HEK293T (cell line): Measurements from ENCODE around the gene CCNYL1.
"Not testable (repeated sequence)": the region's sequence is repeated elsewhere in the genome, so short reads cannot be mapped to it uniquely, and the experiment has no call there.

Experiments used
- CTCF ChIA-PET: fragments of 350-600 bp; formaldehyde crosslinking; extraction: SDS; loops from one replicate; lab custom pipeline; 2021; ENCODE audit warnings: antibody characterized with exemption, inconsistent platforms; lab: Yijun Ruan, JAX
- POLR2A ChIA-PET: fragments of 350-600 bp; formaldehyde crosslinking; extraction: SDS; loops from one replicate; lab custom pipeline; 2020; ENCODE audit warnings: antibody characterized with exemption, inconsistent platforms; lab: Yijun Ruan, JAX
- DNase-seq: peaks from one replicate; pipeline ENCODE4 v3.0.0; 2012; ENCODE audit warnings: mixed read lengths; ENCODE audit errors: extremely low spot score
- ARNT ChIP-seq: fragments of 450-650 bp; IDR thresholded peaks from 2 replicates; pipeline ENCODE4 v1.6.1; 2017; ENCODE audit warnings: mild to moderate bottlenecking
- BHLHE40 ChIP-seq: fragments of 450-650 bp; IDR thresholded peaks from 2 replicates; pipeline ENCODE4 v1.6.1; 2016; ENCODE audit warnings: mild to moderate bottlenecking, moderate library complexity, borderline replicate concordance
- CTBP1 ChIP-seq: fragments of 450-650 bp; IDR thresholded peaks from 2 replicates; pipeline ENCODE4 v1.6.1; 2016; ENCODE audit warnings: borderline replicate concordance
- ELF4 ChIP-seq: fragments of 450-650 bp; IDR thresholded peaks from 2 replicates; pipeline ENCODE4 v1.6.1; 2017; ENCODE audit warnings: antibody characterized with exemption
- FOXA1 ChIP-seq: fragments of 450-650 bp; IDR thresholded peaks from 2 replicates; pipeline ENCODE4 v1.6.1; 2016; ENCODE audit warnings: mild to moderate bottlenecking
- FOXK2 ChIP-seq: fragments of 450-650 bp; IDR thresholded peaks from 2 replicates; pipeline ENCODE4 v1.6.1; 2016; ENCODE audit warnings: mild to moderate bottlenecking
- FOXM1 ChIP-seq: fragments of 450-650 bp; IDR thresholded peaks from 2 replicates; pipeline ENCODE4 v1.6.1; 2017; ENCODE audit warnings: mild to moderate bottlenecking, borderline replicate concordance
- HDGF ChIP-seq: fragments of 450-650 bp; IDR thresholded peaks from 2 replicates; pipeline ENCODE4 v1.6.1; 2017; ENCODE audit warnings: antibody characterized with exemption, borderline replicate concordance
- L3MBTL2 ChIP-seq: fragments of 450-650 bp; conservative IDR thresholded peaks from 2 replicates; pipeline ENCODE4 v1.6.1; 2016; ENCODE audit warnings: mild to moderate bottlenecking
- LEF1 ChIP-seq: fragments of 450-650 bp; IDR thresholded peaks from 2 replicates; pipeline ENCODE4 v1.6.1; 2017; ENCODE audit warnings: mild to moderate bottlenecking, borderline replicate concordance
- NFRKB ChIP-seq: fragments of 450-650 bp; IDR thresholded peaks from 2 replicates; pipeline ENCODE4 v1.6.1; 2016; ENCODE audit warnings: mild to moderate bottlenecking, moderate library complexity
- SP1 ChIP-seq: fragments of 450-650 bp; IDR thresholded peaks from 2 replicates; pipeline ENCODE4 v1.6.1; 2017
- SUZ12 ChIP-seq: fragments of 450-650 bp; IDR thresholded peaks from 2 replicates; pipeline ENCODE4 v1.6.1; 2016; ENCODE audit warnings: mild to moderate bottlenecking
- TARDBP ChIP-seq: fragments of 450-650 bp; IDR thresholded peaks from 2 replicates; pipeline ENCODE4 v1.6.1; 2016
- ZNF384 ChIP-seq: fragments of 450-650 bp; IDR thresholded peaks from 2 replicates; pipeline ENCODE4 v1.6.1; 2016
- TF ChIP-seq, protein P1 (sequence below): fragments of 450-650 bp; IDR thresholded peaks from 2 replicates; pipeline ENCODE4 v1.6.1; 2016

Gene CCNYL1

DNA sequence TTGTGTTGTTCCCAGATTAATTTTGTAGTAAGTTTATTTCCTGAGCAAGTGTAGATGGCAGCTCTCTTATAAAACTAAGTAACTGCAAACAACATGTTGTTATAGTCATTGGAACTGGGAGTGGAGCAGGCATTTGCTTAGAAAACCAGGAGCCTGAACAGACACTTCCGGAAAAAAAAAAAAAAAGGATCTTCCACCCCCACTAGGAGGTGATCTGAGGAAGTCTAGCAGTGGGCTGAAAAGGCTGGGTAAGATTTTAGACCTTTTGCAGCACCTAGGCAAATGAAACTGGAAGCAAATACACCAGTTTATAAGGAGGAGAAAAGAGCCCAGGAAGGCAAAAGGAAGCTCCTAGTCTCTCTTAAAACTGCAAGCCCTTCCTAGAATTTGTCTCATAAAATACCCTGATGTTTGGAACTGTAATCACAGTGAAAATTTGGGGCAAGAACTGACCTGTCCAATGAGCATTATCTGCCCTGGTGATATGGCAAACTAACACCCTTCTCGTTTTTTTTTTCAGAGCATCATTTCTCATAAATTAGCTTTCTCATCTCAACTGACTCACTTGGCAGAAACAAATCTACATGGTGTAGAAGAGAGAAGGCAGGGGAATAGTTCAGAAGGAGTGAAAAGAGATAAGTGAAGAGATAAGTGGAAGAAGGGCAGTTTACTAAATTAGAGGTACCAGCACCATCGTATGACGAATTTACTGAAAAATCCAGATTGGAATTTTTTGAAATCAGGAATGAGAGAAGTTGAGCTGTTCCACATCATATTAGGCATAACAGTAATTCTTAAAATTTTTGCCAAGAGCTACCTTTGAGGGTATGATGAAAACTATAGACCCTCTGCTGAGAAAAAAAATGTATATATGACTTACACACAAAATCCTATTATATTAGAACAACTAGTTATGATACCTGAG is 4.2 kb upstream of the CCNYL1 start:
- ChIA-PET POLR2A (interaction anchor here (0.6 kb wide), 1 partner anchor 11 kb away, joined by 3 read pairs; no protein-coding TSS in a partner anchor), CTCF (interaction anchor here (0.6 to 2.5 kb wide), 3 partner anchors 15 to 85 kb away, joined by 3 to 13 read pairs (median 4); no protein-coding TSS in a partner anchor)
- peak; percentile 73 for TF ChIP-seq ZNF384
- TF ChIP-seq FOXK2 = no peak
- no peak for DNase-seq

DNA sequence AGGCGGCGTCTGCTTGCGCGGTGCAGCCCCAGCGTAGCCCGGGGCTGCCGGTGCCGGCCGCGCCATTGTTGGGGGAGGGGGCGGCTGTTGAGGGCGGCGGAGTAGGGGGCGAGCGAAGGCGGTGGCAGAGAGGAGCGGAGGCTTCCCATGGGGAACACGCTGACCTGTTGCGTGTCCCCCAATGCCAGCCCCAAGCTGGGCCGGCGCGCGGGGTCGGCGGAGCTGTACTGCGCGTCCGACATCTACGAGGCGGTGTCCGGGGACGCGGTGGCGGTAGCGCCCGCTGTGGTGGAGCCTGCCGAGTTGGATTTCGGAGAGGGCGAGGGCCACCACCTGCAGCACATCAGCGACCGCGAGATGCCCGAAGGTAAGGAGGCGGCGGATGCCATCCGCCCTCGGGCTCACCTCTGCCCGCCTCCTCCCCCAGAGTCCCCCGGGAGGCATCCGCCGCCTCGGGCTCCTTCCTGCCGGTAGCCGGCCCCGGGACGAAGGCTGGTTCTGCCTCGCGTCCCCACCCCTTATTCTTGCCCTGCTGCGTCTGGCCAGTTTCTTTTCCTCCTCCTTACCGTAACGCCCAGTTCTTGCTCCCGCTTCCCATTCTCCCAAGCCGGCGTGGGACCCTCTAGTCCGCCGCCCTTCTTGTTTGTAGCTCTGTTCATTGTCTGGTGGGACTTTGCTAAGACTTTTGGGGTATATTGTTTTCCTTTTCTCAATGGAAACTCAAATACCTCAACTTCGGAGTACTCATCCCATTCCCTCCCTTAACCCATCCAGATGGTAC is 500 bp downstream of the CCNYL1 start:
- CTCF ChIA-PET = interaction anchor here (0.6 to 1.4 kb wide), 4 partner anchors 19 to 84 kb away, joined by 3 to 7 read pairs (median 5); no protein-coding TSS in a partner anchor
- DNase-seq = peak; percentile 57
- TF ChIP-seq FOXM1 (no peak), ELF4 (no peak), SP1 (no peak), TARDBP (no peak), FOXA1 (no peak), ARNT (no peak), FOXK2 (no peak), L3MBTL2 (no peak), BHLHE40 (no peak), CTBP1 (no peak), LEF1 (no peak), ZNF384 (no peak)
- TF ChIP-seq, protein P1, sequence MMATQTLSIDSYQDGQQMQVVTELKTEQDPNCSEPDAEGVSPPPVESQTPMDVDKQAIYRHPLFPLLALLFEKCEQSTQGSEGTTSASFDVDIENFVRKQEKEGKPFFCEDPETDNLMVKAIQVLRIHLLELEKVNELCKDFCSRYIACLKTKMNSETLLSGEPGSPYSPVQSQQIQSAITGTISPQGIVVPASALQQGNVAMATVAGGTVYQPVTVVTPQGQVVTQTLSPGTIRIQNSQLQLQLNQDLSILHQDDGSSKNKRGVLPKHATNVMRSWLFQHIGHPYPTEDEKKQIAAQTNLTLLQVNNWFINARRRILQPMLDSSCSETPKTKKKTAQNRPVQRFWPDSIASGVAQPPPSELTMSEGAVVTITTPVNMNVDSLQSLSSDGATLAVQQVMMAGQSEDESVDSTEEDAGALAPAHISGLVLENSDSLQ = no peak
- POLR2A ChIA-PET = interaction anchor here (0.7 to 2.6 kb wide), 11 partner anchors 9 to 313 kb away, joined by 3 to 25 read pairs (median 4); partner anchors contain the start of genes METTL21A and PLEKHM3

DNA sequence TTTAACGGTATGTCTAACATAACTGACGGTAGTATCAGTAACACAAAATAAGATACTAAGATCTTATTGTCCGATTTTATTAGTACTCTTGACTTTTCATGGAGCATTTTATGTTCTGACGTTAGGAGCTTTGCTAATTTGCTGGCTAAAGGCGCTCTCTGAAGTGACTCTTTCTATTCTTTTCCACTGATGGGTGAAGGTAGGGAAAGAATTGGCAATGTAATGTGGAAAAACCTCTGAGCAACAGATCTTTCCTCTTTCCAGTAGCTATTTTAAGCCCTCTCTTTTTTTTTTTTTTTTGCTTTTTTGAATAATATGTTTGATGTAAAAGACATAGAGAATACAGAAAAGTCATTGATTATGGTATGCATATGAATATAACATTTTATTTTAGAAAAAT is 4.6 kb downstream of the CCNYL1 start:
- no peak for TF ChIP-seq SP1
- TF ChIP-seq, protein P1 = no peak
- no peak for TF ChIP-seq SUZ12
- no peak for TF ChIP-seq CTBP1
- TF ChIP-seq FOXA1 = no peak
- no peak for TF ChIP-seq TARDBP
- no peak for TF ChIP-seq FOXM1
- TF ChIP-seq BHLHE40 = no peak
- no peak for TF ChIP-seq HDGF
- TF ChIP-seq L3MBTL2 = no peak
- TF ChIP-seq ZNF384 = no peak
- DNase-seq = no peak
- ChIA-PET POLR2A (no interaction called here), CTCF (interaction anchor here (1.4 kb wide), 1 partner anchor 90 kb away, joined by 3 read pairs; no protein-coding TSS in a partner anchor)

DNA sequence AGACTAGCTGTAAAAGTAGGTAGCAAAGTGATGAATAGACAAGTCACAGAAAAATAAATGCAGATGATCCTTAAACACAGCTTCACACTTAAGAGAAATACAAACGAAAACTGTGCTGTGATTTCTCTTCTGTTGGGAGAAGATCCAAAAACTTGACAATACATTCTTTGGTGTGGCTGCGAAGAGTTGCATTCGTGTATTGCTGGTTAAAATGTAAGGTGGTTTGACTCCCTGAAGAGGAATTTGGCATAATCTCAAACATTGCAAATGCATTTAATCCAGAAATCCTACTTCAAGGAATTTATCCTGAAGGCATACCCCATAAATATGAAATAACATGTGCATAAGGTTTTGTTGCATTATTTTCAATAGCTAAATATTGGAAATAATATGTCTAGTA is 7.1 kb downstream of the CCNYL1 start:
- TF ChIP-seq FOXA1 (no peak), SUZ12 (no peak), L3MBTL2 (no peak)
- no peak for DNase-seq
- POLR2A ChIA-PET = interaction anchor here (0.6 kb wide), 1 partner anchor 11 kb away, joined by 3 read pairs; no protein-coding TSS in a partner anchor
- CTCF ChIA-PET = no interaction called here

DNA sequence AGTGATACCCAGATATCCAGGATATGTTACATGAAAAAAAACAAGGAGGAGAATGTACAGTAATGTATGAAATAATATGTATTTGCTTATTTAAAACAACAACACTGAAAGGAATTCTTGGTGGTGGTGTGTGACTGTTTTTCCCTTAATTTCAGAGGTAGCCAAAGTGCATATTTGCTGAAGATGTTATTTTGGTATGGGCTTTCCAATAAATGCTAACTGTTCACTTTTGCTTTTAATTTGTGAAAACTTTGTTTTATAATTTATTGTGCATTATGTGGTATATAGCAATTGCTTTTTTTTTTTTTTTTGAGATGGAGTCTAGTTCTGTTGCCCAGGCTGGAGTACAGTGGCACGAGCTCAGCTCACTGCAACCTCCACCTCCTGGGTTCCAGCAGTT is 7.6 kb downstream of the CCNYL1 start:
- no peak for DNase-seq
- no peak for TF ChIP-seq FOXK2
- TF ChIP-seq LEF1 = no peak
- no peak for TF ChIP-seq SP1
- no peak for TF ChIP-seq ARNT
- TF ChIP-seq L3MBTL2 = no peak
- no peak for TF ChIP-seq NFRKB
- no peak for TF ChIP-seq ZNF384
- TF ChIP-seq, protein P1 = no peak
- TF ChIP-seq TARDBP = no peak
- TF ChIP-seq HDGF = no peak
- no peak for TF ChIP-seq ELF4
- CTCF ChIA-PET = no interaction called here
- POLR2A ChIA-PET = interaction anchor here (0.6 kb wide), 1 partner anchor 12 kb away, joined by 3 read pairs; no protein-coding TSS in a partner anchor

DNA sequence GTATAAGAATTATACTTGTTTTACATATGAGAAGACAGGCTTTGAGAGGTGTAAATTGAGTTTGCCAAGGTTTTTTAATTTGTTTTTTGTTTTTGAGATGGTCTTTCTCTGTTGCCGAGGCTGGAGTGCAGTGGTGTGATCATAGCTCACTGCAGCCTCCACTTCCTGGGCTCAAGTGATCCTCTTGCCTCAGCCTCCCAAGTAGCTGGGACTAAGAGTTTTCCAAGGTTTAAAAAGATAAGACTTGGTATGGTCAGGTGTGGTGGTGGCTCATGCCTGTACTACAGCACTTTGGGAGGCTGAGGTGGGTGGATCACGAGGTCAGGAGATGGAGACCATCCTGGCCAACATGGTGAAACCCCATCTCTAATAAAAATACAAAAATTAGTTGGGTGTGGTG is 8.2 kb downstream of the CCNYL1 start:
- CTCF ChIA-PET, DNase-seq: not testable (repeated sequence)
- POLR2A ChIA-PET = interaction anchor here (2.1 kb wide), 1 partner anchor 8 kb away, joined by 15 read pairs; the partner anchor contains the start of gene CCNYL1
